Anterior cingulate cortex (tissue), 58 donors: ENCODE results near the gene DPCD.
A peak's percentile ranks its signal among the peaks of the same experiment; 100 is the strongest.

ENCODE experiments used
- DNase-seq, 58 donors: peaks; one replicate each; lab custom pipeline; 2025; lab: John Stamatoyannopoulos, UW

Gene DPCD

DNA sequence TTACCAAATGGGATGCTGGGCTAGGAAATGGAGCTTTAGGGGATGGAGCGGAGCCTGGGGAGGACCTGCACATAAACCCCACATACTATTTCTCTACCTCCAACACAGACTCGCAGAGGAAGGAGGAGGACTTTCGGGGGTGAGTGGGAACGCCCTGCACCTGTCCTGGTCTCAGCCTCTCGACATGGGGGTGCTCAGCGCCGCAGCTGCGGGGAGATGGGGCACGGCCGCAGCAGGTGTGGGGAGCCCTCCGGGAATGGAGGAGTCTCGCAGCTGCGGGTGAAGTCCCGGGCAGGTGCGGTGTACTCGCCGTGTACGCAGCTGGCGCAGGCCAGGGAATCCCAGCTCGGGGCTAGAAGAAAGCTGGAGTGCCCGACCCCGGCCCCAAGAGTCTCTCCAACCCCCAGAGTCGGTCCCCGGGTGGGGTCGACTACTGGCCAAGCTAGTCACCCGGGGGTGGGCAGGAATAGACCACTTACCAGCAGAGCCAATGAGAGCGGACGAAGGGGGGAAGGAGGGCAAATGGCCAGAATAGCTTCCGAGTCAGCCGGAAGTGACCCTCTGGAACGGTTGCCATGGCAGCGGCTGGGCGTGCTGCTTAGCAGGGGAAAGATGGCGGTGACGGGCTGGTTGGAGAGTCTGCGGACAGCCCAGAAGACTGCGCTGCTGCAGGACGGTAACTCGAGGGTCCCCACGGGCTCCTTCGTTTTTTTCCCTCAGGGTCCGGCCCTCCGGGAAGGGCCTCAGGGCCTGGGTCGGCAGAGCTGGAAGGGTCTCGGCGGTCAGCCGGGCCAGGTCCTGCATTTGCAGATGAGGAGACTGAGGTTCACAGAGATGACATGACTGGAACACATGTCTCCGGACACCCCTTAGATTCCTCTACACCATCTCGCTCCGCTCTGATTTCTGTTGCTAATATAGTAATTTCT, at the start of gene DPCD, which contains the start of gene POLL:
Gene DPCD, plus strand, starts transcription at position 597 of the 929 bp plus-strand sequence. Its CDS starts 16 bp downstream, at position 613.
Gene POLL, minus strand, starts transcription at position 533 of the 929 bp plus-strand sequence. CDS start 897 bp downstream, outside the sequence.
- DNase-seq, result peak; percentile 51 to 97 (median 90)

DNA sequence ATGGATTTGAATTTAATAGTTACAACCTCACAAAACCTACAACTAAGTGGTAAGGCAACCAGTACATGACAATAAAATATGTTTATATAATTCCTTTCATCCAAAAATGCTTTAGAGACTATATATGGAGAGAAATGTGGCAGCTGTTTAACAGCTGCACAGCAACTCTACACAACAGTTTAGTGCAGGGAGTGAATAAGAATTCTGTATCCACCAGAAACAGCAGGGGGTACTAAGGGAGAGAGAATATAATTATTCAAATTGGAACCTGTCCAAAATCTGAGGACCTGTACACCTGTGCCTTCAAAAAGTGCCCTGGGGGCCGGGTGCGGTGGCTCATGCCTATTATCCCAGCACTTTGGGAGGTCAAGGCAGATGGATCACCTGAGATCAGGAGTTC, 49.7 kb upstream of the DPCD start:
- DNase-seq, result no peak

DNA sequence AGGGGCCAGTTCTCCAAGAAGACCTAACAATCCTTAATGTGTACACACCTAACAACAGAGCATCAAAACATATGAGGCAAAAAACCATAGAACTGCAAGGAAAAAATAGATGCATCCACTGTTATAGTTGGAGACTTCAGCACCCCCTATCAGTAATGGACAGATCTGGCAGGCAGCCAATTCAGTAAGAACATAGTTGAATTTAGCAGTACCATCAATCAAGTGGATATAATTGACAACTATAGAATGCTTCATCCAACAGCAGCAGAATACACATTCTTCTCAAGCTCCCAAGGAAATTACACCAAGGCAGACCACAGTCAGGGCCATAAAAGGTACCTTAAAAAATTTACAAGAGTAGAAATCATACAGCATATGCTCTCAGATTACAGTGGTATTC, 42.2 kb upstream of the DPCD start:
- no peak for DNase-seq

DNA sequence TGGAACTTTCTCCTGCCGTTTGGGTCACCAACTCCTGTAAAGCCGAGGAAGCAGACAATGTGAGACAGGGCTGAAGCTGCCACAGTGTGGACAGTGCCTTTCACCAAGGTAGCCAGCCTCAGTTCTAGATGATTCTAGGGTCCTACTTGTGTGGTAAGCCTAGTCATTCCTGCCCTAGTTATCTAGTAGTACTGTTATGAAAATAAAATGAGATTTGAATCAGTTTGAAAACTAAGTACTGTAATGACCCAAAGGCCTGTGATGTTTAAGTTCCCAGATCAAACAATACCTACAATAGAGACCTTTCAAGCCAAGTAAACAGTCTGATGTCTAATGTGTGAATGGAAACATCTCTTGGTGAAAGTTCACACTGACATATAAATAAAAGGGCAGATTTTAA, 37.2 kb upstream of the DPCD start:
- DNase-seq, result no peak

DNA sequence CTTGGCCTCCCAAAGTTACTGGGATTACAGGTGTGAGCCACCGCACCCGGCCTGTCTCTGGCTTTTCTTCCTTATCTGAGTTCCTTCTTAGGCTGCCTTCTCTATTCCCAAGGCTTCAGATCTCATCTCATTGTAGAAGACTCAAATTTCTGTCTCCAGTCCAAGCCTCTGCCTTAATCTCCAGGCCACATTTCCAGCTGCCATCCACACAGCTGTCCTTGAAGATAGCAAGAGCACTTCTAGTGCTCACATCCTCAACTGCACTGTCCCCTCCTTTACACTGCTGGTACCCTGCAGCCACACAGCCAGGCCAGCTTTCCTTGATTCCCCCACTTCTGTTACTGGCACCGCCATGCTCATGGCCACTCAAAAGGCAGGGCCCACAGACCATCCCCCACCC, 35.7 kb upstream of the DPCD start:
- DNase-seq, result no peak

DNA sequence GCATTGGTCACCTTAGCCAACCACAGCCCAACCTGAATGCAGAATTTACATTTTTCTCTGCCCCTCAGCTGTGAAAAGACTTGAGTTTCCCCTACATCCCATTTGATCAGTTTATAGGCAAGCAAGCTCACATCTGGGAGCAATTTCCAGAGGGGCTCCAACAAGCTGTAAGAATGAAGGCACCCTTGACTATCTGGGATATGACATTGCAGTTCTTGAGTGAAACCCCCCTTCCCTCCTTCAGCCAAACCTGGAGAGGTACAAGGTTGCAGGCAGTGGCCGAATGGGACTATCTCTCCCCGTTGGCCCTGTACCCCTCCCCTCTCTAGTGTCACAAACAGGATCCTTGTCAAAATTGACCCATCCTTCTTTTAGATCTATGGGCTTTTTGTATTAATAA, 30.6 kb upstream of the DPCD start:
- DNase-seq, result no peak

DNA sequence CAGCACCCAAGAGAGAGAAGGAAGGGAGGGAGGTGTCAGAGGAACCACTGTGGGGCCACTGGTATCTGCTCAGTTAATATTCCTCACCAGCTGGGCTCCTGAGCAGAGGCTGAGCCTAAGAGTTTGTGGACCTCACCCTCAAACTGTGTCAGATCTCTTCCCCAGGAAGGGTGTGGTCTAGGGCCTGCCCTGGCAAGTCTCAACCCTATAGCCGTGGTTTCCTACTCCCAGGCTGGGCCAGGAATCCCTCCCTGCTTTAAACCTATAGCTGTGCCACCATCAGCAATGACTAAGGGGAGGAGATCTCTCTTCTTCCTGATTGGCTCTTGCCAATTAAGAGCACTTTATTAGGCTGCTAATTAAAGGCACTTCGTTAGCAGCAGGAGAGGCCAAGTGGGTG, 29.9 kb upstream of the DPCD start:
- DNase-seq, result no peak

DNA sequence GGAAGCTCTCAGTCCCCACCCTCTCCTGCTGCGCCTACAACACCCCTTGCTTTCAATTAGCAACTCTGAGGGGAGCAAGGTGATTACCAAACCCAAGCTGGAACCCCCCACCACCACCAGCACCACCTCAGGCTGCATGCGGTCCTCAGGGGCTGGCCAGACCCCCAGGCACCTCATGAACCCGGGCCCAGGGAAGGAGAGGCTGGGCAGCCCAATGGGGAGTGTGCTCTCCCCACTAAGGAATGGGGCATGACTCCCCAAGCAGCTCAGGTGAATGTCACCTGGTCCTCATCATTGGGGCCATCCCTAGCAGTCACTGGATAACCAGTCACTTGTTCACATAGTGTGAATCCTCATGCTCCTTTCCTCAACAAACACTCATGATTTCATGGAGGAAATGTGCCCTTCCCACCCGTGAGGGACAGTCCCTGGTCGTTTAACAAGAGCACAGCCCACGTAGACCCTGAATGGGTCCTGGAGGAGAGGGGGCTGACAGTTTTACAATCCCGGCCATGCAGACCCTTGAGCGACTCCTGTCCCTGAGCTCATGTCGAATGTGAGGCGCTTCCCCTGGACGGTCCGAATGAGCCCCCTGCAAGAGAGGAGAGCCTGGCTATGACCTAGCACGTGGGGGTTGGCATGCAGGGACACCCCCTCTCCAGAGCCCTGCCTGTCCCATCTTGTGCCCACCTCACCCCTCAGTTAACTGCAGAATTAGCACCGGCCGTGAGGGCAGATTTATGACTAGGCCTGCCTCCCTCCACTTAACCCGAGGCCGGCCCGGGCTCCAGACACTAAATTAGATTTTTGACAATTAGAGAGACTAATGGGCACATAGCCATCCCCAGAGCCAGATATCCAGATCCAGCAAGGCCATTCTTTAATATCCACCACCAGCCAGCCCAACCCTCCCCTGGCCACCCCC, 29.2 kb upstream of the DPCD start:
- no peak for DNase-seq

DNA sequence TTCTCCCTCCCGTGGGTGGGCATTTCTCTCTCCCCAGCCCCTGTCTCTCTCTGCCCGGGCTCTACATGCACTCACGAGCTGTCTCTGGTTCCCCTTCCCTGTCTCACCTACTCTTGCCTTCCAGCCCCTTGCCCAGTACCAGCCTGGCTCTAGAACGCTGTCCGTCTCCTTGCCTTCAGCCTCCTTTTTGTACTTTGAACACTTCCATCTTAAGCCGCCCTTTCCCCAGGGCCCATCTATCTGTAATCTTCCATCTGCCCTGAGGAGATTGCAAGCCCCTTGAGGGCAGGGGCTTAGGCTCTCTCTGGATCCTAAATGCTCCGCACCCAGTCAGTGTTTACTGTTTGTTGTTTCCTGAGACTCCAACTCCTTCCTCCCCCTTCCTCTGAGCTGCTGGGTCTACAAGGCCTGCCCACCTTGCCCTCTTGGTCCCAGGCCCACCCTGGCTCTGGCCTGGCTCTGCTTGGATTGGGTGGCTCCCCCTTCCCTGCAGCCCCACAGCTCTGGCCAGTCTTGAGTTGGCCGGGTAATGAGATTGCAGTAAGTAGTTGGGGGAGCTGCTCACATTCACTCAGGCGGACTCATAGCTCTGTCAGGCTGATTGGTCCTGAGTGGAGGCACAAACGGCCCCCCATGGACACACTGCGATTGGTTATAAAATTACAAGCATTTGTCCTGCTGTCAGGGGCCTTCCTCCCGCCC, 28.4 kb upstream of the DPCD start:
- no peak for DNase-seq

DNA sequence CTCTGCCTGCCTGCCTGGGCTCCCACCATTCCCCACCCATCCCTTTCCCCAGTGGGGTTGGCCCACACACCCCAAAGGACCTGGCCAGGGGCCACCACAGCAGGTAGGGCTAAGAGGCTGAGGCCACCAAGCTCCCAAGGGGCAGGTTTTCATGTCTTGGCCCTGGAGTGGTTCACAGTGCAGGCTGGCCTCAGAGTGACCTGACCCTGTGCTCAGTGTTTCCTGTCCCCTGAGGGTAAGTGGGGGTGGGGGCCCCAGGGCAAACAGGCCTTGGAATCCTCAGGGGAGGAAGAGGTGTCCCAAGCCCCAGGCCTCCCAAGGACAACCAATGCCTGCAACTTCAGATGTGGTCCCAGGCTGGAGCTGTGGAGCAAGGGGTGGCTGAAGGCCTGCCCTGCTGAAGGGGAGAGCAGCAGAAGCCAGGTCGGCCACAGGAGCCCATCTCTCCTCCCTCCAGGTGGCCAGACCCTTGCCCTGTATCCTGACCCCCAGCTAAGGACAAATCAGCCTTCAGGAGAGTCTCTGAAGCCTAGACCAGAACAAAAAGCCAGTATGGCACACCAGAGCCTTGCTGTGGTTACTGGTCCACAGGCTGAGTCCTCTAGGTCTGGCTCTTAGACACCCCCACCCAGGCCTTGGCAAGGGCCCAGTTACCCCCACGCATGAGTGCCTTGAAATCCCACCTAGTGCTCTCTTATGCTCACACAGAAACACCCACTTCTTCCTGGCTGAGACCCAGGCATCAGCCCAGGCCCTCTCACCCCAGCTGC, 27.6 kb upstream of the DPCD start:
- no peak for DNase-seq

DNA sequence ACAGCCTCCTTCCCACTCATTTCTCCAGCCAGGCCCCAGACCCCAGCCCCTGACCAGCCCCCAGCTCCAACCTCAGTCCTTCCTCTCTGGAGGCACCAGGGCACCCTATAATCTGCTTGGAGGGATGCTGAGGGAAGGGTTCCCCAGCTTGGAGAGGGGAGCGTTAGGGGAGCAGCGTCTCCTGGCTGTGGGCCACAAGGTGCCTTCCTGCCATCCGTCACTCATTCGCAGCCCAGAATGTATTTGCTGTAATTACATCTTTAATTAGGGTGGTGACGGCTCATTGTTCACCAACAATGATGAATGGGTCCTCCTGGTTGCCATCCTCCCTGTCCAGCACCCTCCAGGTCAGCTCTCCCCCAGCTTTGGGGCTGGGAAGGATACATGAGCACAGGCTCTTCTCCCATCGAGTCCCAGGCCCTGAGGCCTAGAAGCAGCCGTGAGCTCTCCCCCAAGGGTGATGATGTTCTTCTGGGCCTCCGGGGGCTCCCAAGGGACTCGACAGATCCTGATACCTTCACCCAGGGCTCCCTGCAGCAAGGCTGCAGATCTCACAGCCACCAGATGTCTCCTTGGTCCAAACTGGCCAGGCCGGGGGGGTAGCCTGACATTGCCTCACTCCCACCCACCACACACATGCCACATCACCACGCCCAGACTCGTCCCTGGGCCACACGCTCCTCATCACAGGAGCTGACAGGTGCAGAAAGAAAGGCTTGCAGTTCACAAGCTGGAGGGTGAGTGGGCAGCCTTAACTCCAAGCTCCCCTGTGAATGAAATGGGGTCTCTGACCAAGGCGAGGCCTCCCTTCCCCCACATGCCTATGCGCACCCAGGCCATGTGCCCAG, 26.8 kb upstream of the DPCD start:
- no peak for DNase-seq

DNA sequence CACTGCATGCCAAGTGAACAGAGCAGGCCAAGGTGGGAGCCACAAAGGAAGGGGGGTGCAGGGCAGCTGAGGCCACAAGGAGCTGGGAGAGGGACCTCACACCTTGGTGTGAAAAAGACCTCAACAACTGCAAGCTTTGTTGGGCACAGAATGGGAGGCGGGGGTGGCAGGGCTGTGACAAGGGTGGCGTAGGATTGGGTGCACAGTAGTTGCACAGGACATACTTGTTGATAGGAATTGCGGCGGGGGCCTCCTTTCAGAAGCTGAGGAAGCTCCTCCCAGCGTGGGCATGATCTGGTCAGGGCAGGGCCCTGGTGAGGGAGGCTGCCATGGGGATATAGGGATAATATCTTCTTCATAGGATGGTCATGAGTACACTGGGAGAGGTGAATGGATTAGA, 25.9 kb upstream of the DPCD start:
- DNase-seq, result no peak

DNA sequence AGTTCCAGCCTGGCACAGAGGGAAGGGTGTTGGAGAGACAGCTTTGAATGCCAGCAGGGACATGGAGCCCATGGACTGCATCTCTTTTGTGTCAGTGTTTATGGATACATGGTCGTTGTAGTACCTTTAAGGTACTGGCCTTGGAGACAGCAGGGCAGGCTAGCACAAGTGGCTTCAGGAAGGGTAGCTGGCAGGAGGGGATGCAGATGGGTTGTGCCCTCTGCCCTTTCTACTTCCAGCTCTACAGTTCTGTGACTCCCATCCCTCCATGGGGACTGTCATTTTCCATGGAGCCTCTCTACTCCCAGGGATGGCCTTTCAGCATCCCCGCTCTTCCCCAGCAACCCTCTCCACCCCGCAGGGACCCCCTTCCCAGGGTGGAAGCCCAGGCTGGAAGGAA, 25.1 kb upstream of the DPCD start:
- DNase-seq, result no peak

DNA sequence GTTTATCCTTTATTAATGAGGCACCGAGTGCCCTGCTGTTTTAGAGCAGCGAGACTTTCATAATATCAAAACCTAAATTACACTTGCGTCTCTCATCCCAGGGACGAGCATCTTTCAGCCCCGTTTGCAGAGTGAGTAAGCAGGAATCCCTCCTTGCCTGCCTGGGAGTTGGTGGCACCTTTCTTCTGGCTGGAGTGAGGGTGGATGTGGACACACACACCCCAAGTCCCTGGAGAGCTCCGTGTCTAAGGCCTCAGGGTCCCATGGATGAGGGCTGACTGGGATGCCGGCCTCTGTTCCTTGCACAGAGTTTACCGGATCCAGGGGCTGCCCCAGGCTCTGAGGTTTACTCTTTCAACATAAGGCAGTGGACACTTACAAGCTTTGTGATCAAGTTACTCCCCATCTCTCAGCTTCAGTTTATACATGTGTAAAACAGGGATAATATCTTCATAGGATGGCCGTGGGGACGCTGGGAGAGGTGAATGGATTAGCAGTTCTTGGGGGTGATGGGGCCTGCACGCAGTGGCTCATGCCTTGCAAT, 24.6 kb upstream of the DPCD start:
- no peak for DNase-seq

DNA sequence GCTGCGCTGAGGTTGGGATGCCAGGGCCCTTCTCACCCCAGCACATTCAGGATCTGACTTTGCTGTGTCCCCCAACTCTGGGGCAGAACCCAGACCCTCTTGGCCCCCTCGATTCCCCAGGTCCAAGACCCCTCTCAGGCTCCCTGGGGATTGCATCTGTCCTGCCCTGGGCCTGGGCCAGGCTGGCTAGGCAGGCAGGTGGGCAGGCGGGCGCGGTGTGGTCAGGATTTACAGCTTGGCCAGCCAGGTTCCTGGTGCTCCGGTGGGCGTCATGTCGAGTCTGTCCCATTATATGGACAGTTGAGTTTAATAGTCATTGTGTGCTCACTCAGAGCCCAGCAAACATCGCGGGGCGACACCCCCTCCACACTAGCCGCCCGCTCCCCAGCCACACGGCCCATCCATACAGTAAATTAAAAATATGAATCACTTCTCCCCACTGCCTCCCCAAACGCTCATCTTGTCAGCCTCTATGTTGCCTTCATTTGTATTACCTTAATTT, 23.6 kb upstream of the DPCD start:
- DNase-seq, result no peak

DNA sequence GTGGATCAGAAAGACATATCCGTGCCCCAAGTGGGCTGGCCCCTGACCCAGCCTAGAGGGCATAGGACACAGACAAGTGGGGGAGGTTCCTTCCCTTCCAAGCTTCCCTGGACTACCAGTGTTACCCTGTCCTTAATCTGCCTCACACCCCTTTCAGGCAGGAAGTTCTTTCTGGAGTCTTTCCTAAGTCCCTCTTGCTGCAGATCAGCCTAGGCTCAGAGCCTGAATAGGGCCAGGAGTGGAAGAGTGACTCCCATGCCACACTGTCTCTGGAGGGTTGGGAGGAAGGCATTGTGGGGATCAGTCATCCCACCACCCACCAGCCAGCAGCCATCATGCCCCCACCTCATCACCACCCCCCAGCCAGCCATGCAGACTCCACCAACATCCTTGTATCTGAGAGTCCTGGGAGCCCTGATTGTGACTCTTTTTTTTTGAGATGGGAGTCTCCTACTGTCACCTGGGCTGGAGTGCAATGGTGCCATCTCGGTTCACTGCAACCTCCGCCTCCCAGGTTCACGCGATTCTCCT, 22.7 kb upstream of the DPCD start:
- no peak for DNase-seq

DNA sequence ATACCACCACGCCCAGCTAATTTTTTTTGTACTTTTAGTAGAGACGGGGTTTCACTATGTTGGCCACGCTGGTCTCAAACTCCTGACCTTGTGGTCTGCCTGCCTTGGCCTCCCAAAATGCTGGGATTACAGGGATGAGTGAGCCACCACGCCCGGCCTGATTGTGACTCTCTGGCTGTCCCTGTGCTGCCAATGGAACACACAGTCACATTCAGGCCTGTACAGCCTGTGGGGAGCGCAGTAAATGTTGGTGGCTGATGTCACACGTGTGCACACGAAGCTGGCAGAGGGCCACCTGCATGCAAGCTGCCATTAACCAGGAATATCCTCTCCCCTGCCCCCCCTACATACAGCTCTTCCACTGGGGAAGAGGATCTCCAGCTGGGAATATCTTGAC, 22.2 kb upstream of the DPCD start:
- no peak for DNase-seq
